BJ (cell line): ENCODE results near the gene AMIGO1. TPM values are rescaled to one million over a fixed set of nuclear protein-coding genes. Genes with fewer than 3 reads are reported as not detected.

Experiments
- CTCF ChIA-PET: fragments of 350-600 bp; formaldehyde crosslinking; extraction: SDS; loops from one replicate; lab custom pipeline; 2021; ENCODE audit warnings: antibody characterized with exemption, inconsistent platforms; lab: Yijun Ruan, JAX
- POLR2A ChIA-PET: fragments of 300-600 bp; sonication (Branson Sonifier 250); formaldehyde crosslinking; extraction: SDS; loops from one replicate; lab custom pipeline; 2021; ENCODE audit warnings: antibody characterized with exemption; lab: Charles Lee
- DNase-seq: peaks from one replicate; pipeline ENCODE4 v3.0.0-alpha.2; 2011; ENCODE audit warnings: low read depth
- H3K27me3 ChIP-seq: 2 replicates; pipeline ENCODE4 v1.6.0; 2011; ENCODE audit warnings: low read length; ENCODE audit not compliant: control insufficient read depth, insufficient read depth
- H3K36me3 ChIP-seq: 2 replicates; pipeline ENCODE4 v1.5.1; 2011; ENCODE audit warnings: low read length; ENCODE audit not compliant: control insufficient read depth, insufficient read depth
- H3K4me3 ChIP-seq: 2 replicates; pipeline ENCODE4 v1.5.1; 2011; ENCODE audit warnings: low read depth, mild to moderate bottlenecking, control low read depth, low read length
- CTCF ChIP-seq: IDR thresholded peaks from 2 replicates; pipeline ENCODE4 v1.5.1; 2011; ENCODE audit warnings: low read depth, mild to moderate bottlenecking, control low read depth, inconsistent platforms, low read length, moderate library complexity; ENCODE audit not compliant: insufficient read depth
- polyA plus RNA-seq: library from polyadenylated mRNA; depleted of rRNA; stranded (reverse); fragments of >200 nt; gene quantifications from 2 replicates; pipeline ENCODE4 v1.2.3, GENCODE V29; 2011

AMIGO1 gene
- polyA plus RNA-seq, 1 experiment: 3.4 TPM

GRCh38 chr1:109499081-109499480 is 10.4 kb downstream of the AMIGO1 start:
- H3K36me3 ChIP-seq: peaks cover 12% of the 10 kb centered on the region
- DNase-seq: no peak
- no peak for TF ChIP-seq CTCF
- H3K4me3 ChIP-seq: no peak overlapping the region
- CTCF ChIA-PET: interaction anchor here (0.6 to 32.2 kb wide), 20 partner anchors 8 to 275 kb away, joined by 3 to 1371 read pairs (median 6); partner anchors contain the start of genes AMIGO1, ATXN7L2, GNAI3 and GPR61
- H3K27me3 ChIP-seq: no peaks in the 10 kb centered on the region
- POLR2A ChIA-PET: interaction anchor here (0.7 kb wide), 1 partner anchor 34 kb away, joined by 3 read pairs; no protein-coding TSS in a partner anchor

- POLR2A ChIA-PET: no interaction called here
- CTCF ChIA-PET: interaction anchor here (0.6 to 32.2 kb wide), 19 partner anchors 7 to 487 kb away, joined by 3 to 1371 read pairs (median 4); partner anchors contain the start of genes AHCYL1, AMIGO1, ATXN7L2 and GPR61
Observed at GRCh38 chr1:109498161-109498801, 11.2 kb downstream of the AMIGO1 start.

GRCh38 chr1:109497449-109498160 is 11.9 kb downstream of the AMIGO1 start:
- ChIA-PET POLR2A (interaction anchor here (0.6 kb wide), 1 partner anchor 10 kb away, joined by 3 read pairs; no protein-coding TSS in a partner anchor), CTCF (interaction anchor here (0.8 to 32.2 kb wide), 14 partner anchors 7 to 488 kb away, joined by 3 to 1371 read pairs (median 4); partner anchors contain the start of genes AHCYL1, AMIGO1, ATXN7L2 and GPR61)
- H3K36me3 ChIP-seq: peaks cover 12% of the 10 kb centered on the region
- DNase-seq: no peak
- H3K27me3 ChIP-seq: no peaks in the 10 kb centered on the region
- H3K4me3 ChIP-seq: no peak overlapping the region
- TF ChIP-seq CTCF: no peak

More at GRCh38 chr1:109498161-109498801, 11.2 kb downstream of the AMIGO1 start:
- no peaks in the 10 kb centered on the region for H3K27me3 ChIP-seq
- TF ChIP-seq CTCF: peak; percentile 73
- H3K4me3 ChIP-seq: no peak overlapping the region
- DNase-seq: no peak
- H3K36me3 ChIP-seq: peaks cover 12% of the 10 kb centered on the region

- ChIA-PET CTCF (interaction anchor here (0.6 to 32.2 kb wide), 4 partner anchors 11 to 242 kb away, joined by 3 to 1371 read pairs (median 4); partner anchors contain the start of gene GPR61), POLR2A (no interaction called here)
- DNase-seq: no peak
- H3K27me3 ChIP-seq: no peaks in the 10 kb centered on the region
- peaks cover 21% of the 10 kb centered on the region for H3K36me3 ChIP-seq
- H3K4me3 ChIP-seq: no peak overlapping the region
- no peak for TF ChIP-seq CTCF
Observed at GRCh38 chr1:109495738-109496137, 13.8 kb downstream of the AMIGO1 start.
